WTC11 (cell line): ENCODE data around the gene DMXL1. TPM values are rescaled to one million over a fixed set of nuclear protein-coding genes. Genes with fewer than 3 reads are reported as not detected.

Source experiments
- ATAC-seq: fragments of 200-7000 bp; cut with Tn5 transposase; 2 replicates; pipeline ENCODE4 v1.10.0; 2021; ENCODE audit warnings: mild to moderate bottlenecking, moderate library complexity
- CTCF ChIA-PET: fragments of 300-600 bp; sonication (Branson Sonifier 250); formaldehyde crosslinking; loops from one replicate; lab custom pipeline; 2021; ENCODE audit warnings: antibody characterized with exemption; lab: Charles Lee
- POLR2A ChIA-PET: fragments of 350-600 bp; sonication (Branson Sonifier 250); formaldehyde crosslinking; loops from one replicate; lab custom pipeline; 2021; ENCODE audit warnings: antibody characterized with exemption; lab: Charles Lee
- DNase-seq: peaks from one replicate; pipeline ENCODE4 v3.0.0; 2021; ENCODE audit warnings: low spot score
- H3K27ac Mint-ChIP-seq: 2 replicates; pipeline ENCODE4 v1.8.0; 2021; ENCODE audit warnings: mixed read lengths
- H3K27me3 Mint-ChIP-seq: 2 replicates; pipeline ENCODE4 v1.8.0; 2021; ENCODE audit warnings: low read depth, mild to moderate bottlenecking, moderate library complexity, mixed read lengths
- H3K36me3 Mint-ChIP-seq: 2 replicates; pipeline ENCODE4 v1.8.0; 2021; ENCODE audit warnings: mixed read lengths
- H3K4me1 Mint-ChIP-seq: 2 replicates; pipeline ENCODE4 v1.8.0; 2022; ENCODE audit warnings: mixed read lengths
- H3K4me3 Mint-ChIP-seq: 2 replicates; pipeline ENCODE4 v1.8.0; 2021; ENCODE audit warnings: mild to moderate bottlenecking, moderate library complexity, mixed read lengths
- H3K9me3 Mint-ChIP-seq: 2 replicates; pipeline ENCODE4 v1.8.0; 2021; ENCODE audit warnings: mixed read lengths
- ETV6 ChIP-seq: sonication (generic); formaldehyde crosslinking; IDR thresholded peaks from 2 replicates; pipeline ENCODE4 v1.8.1; 2022; ENCODE audit warnings: mild to moderate bottlenecking, missing genetic modification reagents
- GRHL2 ChIP-seq: fragments of 250-450 bp; sonication (Bioruptor Pico); IDR thresholded peaks from 2 replicates; pipeline ENCODE4 v1.8.0; 2022; ENCODE audit warnings: mild to moderate bottlenecking, moderate library complexity; ENCODE audit not compliant: insufficient replicate concordance, severe bottlenecking
- HMGA2 ChIP-seq: fragments of 250-450 bp; sonication (Bioruptor Pico); IDR thresholded peaks from 2 replicates; pipeline ENCODE4 v1.4.0; 2021; ENCODE audit warnings: mild to moderate bottlenecking, moderate library complexity
- IRF1 ChIP-seq: sonication (generic); formaldehyde crosslinking; IDR thresholded peaks from 2 replicates; pipeline ENCODE4 v1.8.0; 2023; ENCODE audit warnings: missing genetic modification reagents
- JAZF1 ChIP-seq: fragments of 250-450 bp; sonication (Bioruptor Pico); IDR thresholded peaks from 2 replicates; pipeline ENCODE4 v1.9.0; 2021; ENCODE audit warnings: moderate library complexity, mild to moderate bottlenecking, inconsistent platforms
- NFATC4 ChIP-seq: fragments of 250-450 bp; sonication (Bioruptor Pico); IDR thresholded peaks from 2 replicates; pipeline ENCODE4 v1.9.0; 2021; ENCODE audit warnings: mild to moderate bottlenecking
- RORB ChIP-seq: fragments of 250-450 bp; sonication (Bioruptor Pico); IDR thresholded peaks from 2 replicates; pipeline ENCODE4 v1.9.0; 2021; ENCODE audit warnings: mild to moderate bottlenecking
- ZBTB21 ChIP-seq: sonication (generic); formaldehyde crosslinking; IDR thresholded peaks from 2 replicates; pipeline ENCODE4 v1.8.1; 2023; ENCODE audit warnings: mild to moderate bottlenecking, missing genetic modification reagents, borderline replicate concordance
- ZNF416 ChIP-seq: fragments of 250-450 bp; sonication (Bioruptor Pico); IDR thresholded peaks from 2 replicates; pipeline ENCODE4 v1.9.0; 2021; ENCODE audit warnings: mild to moderate bottlenecking, inconsistent platforms
- ZNF671 ChIP-seq: fragments of 250-450 bp; sonication (Bioruptor Pico); IDR thresholded peaks from 2 replicates; pipeline ENCODE4 v1.8.0; 2021; ENCODE audit warnings: mild to moderate bottlenecking
- total RNA-seq: library from RNA; stranded (reverse); gene quantifications from 3 replicates; pipeline ENCODE4 v1.2.3, GENCODE V29; 2021
- TF ChIP-seq, protein P1 (sequence below): sonication (generic); formaldehyde crosslinking; IDR thresholded peaks from 2 replicates; pipeline ENCODE4 v1.8.0; 2023; ENCODE audit warnings: mild to moderate bottlenecking, missing genetic modification reagents
- TF ChIP-seq, protein P2 (sequence below): sonication (generic); formaldehyde crosslinking; IDR thresholded peaks from 2 replicates; pipeline ENCODE4 v1.8.0; 2022; ENCODE audit warnings: mild to moderate bottlenecking, missing genetic modification reagents
- TF ChIP-seq, protein P3 (sequence below): sonication (generic); formaldehyde crosslinking; conservative IDR thresholded peaks from 2 replicates; pipeline ENCODE4 v1.8.1; 2023; ENCODE audit warnings: mild to moderate bottlenecking, low read depth, missing genetic modification reagents, moderate library complexity
- TF ChIP-seq, protein P4 (sequence below): sonication (generic); formaldehyde crosslinking; IDR thresholded peaks from 2 replicates; pipeline ENCODE4 v1.8.0; 2022; ENCODE audit warnings: mild to moderate bottlenecking, missing genetic modification reagents

DMXL1 gene
- total RNA-seq, 1 experiment from 2014 or later, result 43.7 TPM

GRCh38 chr5:119058979-119059529 lies 11.8 kb upstream of the DMXL1 start:
- DNase-seq, result no peak
- H3K4me1 Mint-ChIP-seq, result no peaks in the 10 kb centered on the region
- POLR2A ChIA-PET, result interaction anchor here (0.7 kb wide), 1 partner anchor 27 kb away, joined by 3 read pairs; no protein-coding TSS in a partner anchor
- no peak overlapping the region for H3K4me3 Mint-ChIP-seq
- TF ChIP-seq, protein P1, sequence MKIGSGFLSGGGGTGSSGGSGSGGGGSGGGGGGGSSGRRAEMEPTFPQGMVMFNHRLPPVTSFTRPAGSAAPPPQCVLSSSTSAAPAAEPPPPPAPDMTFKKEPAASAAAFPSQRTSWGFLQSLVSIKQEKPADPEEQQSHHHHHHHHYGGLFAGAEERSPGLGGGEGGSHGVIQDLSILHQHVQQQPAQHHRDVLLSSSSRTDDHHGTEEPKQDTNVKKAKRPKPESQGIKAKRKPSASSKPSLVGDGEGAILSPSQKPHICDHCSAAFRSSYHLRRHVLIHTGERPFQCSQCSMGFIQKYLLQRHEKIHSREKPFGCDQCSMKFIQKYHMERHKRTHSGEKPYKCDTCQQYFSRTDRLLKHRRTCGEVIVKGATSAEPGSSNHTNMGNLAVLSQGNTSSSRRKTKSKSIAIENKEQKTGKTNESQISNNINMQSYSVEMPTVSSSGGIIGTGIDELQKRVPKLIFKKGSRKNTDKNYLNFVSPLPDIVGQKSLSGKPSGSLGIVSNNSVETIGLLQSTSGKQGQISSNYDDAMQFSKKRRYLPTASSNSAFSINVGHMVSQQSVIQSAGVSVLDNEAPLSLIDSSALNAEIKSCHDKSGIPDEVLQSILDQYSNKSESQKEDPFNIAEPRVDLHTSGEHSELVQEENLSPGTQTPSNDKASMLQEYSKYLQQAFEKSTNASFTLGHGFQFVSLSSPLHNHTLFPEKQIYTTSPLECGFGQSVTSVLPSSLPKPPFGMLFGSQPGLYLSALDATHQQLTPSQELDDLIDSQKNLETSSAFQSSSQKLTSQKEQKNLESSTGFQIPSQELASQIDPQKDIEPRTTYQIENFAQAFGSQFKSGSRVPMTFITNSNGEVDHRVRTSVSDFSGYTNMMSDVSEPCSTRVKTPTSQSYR (CRISPR knock-in tag), result no peak
- peak; percentile 92 for TF ChIP-seq HMGA2 (CRISPR knock-in tag)
- no peak for ATAC-seq
- peaks cover 4% of the 10 kb centered on the region for H3K9me3 Mint-ChIP-seq
- CTCF ChIA-PET, result no interaction called here
- no peaks in the 10 kb centered on the region for H3K27me3 Mint-ChIP-seq
- H3K27ac Mint-ChIP-seq, result no peak overlapping the region
- no peaks in the 10 kb centered on the region for H3K36me3 Mint-ChIP-seq

- Mint-ChIP-seq H3K36me3 (no peaks in the 10 kb centered on the region), H3K4me1 (no peaks in the 10 kb centered on the region), H3K27ac (no peak overlapping the region), H3K9me3 (peaks cover 4% of the 10 kb centered on the region), H3K27me3 (no peaks in the 10 kb centered on the region), H3K4me3 (no peak overlapping the region)
- ChIA-PET CTCF (no interaction called here), POLR2A (interaction anchor here (2.8 kb wide), 1 partner anchor 11 kb away, joined by 7 read pairs; the partner anchor contains the start of gene DMXL1)
- ATAC-seq, result no peak
- no peak for TF ChIP-seq ZNF416 (CRISPR knock-in tag)
- no peak for TF ChIP-seq ZNF671 (CRISPR knock-in tag)
- TF ChIP-seq, all 79 proteins: peak for 0
- no peak for DNase-seq
Measured at GRCh38 chr5:119059740-119060255, 11.1 kb upstream of the DMXL1 start.

DNA sequence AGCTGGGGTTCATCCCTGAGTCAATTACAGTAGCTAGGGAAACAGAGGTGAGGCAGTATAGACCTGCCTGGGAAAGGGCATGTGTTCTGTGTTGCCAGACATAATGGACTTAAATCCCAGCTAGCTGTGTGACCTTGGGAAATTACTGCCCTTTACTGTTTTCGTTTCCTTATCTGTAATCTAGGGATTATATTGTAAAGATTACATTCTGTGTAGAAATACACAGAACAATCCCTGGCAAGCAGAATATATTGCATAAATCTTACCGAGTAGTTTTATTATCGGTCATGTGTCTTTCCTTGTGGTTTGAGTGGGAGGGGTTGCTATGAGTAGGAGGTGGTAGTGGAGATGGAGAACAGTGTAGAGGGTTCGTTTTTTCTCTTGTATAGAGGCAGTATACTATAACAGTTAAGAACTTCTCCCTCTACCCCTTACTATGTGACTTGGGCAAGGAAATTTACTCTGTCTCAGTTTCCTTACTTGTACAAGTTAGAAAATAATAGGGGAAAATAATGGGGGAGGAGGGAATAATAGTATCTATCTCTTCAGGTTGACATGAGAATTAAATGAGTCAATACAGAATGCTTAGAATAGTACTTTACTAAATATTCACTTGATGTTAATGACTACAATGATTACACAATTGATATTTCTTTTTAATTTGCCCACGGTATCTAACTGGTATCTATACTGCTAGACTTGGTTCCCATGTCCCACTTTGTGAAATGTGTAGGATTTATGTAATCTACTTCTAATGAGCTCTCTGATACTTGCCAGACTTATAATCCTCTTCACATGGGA lies 7.1 kb upstream of the DMXL1 start:
- Mint-ChIP-seq H3K36me3 (no peaks in the 10 kb centered on the region), H3K27ac (no peak overlapping the region), H3K4me1 (no peaks in the 10 kb centered on the region), H3K4me3 (no peak overlapping the region), H3K27me3 (no peaks in the 10 kb centered on the region), H3K9me3 (peaks cover 4% of the 10 kb centered on the region)
- ChIA-PET POLR2A (no interaction called here), CTCF (interaction anchor here (0.8 kb wide), 1 partner anchor 76 kb away, joined by 3 read pairs; the partner anchor contains the start of gene DTWD2)
- TF ChIP-seq, protein P2, sequence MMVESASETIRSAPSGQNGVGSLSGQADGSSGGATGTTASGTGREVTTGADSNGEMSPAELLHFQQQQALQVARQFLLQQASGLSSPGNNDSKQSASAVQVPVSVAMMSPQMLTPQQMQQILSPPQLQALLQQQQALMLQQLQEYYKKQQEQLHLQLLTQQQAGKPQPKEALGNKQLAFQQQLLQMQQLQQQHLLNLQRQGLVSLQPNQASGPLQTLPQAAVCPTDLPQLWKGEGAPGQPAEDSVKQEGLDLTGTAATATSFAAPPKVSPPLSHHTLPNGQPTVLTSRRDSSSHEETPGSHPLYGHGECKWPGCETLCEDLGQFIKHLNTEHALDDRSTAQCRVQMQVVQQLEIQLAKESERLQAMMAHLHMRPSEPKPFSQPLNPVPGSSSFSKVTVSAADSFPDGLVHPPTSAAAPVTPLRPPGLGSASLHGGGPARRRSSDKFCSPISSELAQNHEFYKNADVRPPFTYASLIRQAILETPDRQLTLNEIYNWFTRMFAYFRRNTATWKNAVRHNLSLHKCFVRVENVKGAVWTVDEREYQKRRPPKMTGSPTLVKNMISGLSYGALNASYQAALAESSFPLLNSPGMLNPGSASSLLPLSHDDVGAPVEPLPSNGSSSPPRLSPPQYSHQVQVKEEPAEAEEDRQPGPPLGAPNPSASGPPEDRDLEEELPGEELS, result no peak
- TF ChIP-seq NFATC4 (no peak), ETV6 (CRISPR knock-in tag) (no peak), ZBTB21 (CRISPR knock-in tag) (no peak), RORB (no peak), GRHL2 (CRISPR knock-in tag) (no peak), JAZF1 (CRISPR knock-in tag) (no peak), IRF1 (CRISPR knock-in tag) (no peak)
- TF ChIP-seq, protein P3, sequence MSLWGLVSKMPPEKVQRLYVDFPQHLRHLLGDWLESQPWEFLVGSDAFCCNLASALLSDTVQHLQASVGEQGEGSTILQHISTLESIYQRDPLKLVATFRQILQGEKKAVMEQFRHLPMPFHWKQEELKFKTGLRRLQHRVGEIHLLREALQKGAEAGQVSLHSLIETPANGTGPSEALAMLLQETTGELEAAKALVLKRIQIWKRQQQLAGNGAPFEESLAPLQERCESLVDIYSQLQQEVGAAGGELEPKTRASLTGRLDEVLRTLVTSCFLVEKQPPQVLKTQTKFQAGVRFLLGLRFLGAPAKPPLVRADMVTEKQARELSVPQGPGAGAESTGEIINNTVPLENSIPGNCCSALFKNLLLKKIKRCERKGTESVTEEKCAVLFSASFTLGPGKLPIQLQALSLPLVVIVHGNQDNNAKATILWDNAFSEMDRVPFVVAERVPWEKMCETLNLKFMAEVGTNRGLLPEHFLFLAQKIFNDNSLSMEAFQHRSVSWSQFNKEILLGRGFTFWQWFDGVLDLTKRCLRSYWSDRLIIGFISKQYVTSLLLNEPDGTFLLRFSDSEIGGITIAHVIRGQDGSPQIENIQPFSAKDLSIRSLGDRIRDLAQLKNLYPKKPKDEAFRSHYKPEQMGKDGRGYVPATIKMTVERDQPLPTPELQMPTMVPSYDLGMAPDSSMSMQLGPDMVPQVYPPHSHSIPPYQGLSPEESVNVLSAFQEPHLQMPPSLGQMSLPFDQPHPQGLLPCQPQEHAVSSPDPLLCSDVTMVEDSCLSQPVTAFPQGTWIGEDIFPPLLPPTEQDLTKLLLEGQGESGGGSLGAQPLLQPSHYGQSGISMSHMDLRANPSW (CRISPR knock-in tag), result no peak
- TF ChIP-seq, protein P4, sequence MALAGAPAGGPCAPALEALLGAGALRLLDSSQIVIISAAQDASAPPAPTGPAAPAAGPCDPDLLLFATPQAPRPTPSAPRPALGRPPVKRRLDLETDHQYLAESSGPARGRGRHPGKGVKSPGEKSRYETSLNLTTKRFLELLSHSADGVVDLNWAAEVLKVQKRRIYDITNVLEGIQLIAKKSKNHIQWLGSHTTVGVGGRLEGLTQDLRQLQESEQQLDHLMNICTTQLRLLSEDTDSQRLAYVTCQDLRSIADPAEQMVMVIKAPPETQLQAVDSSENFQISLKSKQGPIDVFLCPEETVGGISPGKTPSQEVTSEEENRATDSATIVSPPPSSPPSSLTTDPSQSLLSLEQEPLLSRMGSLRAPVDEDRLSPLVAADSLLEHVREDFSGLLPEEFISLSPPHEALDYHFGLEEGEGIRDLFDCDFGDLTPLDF (CRISPR knock-in tag), result no peak
- ATAC-seq (0 out of 2 replicates have a peak, but pooled peaks have one; percentile 41), DNase-seq (no peak)
